Neural progenitor cell (in vitro differentiated cells): Measurements from ENCODE around the gene FAM50A.

Experiments used
- EZH2phosphoT487 ChIP-seq: fragments of 200-600 bp; sonication (generic); IDR thresholded peaks from 2 replicates; pipeline ENCODE4 v1.6.1; 2017; ENCODE audit warnings: antibody characterized with exemption
- TF ChIP-seq, protein P1 (sequence below): fragments of 200-600 bp; sonication (generic); IDR thresholded peaks from 2 replicates; pipeline ENCODE4 v1.5.1; 2017; ENCODE audit warnings: antibody characterized with exemption, mild to moderate bottlenecking

DNA sequence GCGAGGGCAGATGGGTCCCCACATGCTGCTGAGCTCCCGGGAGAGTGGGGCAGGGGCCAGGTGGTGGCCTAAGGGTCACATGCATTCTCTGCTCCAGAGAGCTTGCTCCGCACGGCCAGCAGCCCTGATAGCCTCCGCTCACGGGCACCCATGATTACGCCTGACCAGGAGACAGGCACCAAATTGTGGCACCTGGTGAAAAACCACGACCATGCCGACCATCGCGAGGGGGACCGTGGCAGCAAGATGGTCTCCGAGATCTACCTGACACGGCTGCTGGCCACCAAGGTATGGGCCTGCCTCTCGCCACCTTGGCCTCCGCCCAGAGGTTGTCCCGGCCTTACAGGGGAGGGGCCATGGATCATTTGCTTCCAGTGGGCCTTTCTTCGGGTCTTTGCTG is 25.9 kb downstream of the FAM50A start:
- TF ChIP-seq EZH2phosphoT487, result no peak
- TF ChIP-seq, protein P1, sequence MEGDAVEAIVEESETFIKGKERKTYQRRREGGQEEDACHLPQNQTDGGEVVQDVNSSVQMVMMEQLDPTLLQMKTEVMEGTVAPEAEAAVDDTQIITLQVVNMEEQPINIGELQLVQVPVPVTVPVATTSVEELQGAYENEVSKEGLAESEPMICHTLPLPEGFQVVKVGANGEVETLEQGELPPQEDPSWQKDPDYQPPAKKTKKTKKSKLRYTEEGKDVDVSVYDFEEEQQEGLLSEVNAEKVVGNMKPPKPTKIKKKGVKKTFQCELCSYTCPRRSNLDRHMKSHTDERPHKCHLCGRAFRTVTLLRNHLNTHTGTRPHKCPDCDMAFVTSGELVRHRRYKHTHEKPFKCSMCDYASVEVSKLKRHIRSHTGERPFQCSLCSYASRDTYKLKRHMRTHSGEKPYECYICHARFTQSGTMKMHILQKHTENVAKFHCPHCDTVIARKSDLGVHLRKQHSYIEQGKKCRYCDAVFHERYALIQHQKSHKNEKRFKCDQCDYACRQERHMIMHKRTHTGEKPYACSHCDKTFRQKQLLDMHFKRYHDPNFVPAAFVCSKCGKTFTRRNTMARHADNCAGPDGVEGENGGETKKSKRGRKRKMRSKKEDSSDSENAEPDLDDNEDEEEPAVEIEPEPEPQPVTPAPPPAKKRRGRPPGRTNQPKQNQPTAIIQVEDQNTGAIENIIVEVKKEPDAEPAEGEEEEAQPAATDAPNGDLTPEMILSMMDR, result no peak
